CD4-positive, alpha-beta T cell treated with Interleukin-6 for 4 hours (primary cell): ENCODE data around the gene CHRM1.
"Not testable (repeated sequence)": the region's sequence is repeated elsewhere in the genome, so short reads cannot be mapped to it uniquely, and the experiment has no call there.

ENCODE experiments used
- DNase-seq: peaks from one replicate; pipeline ENCODE4 v3.0.0-alpha.2; 2020; ENCODE audit warnings: mixed read lengths

Gene CHRM1

GRCh38 chr11:62874851-62875250 is 46.3 kb downstream of the CHRM1 start:
- no peak for DNase-seq

DNA sequence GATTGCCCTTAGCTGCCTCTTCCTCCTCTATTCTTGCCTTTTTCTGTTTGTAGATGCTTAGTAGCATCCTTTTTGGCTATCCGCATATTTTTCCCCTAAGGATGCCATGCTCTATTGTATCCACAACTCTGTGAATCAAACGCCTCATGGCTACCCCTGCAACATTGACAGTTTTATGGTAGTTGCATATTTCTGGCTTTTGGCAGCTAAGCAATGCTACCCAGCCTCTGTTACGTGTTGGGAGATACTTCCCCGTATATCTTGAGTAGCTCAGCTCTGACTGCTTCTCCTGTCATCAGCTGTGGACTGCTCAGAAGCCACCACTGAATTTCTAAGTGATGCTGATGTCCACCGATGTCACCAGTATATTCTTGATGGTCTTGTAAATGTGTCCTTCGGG is 55.5 kb downstream of the CHRM1 start:
- DNase-seq, result no peak

- DNase-seq, result no peak
These were observed 57.4 kb downstream of the CHRM1 start for GRCh38 chr11:62863687-62864335.

GRCh38 chr11:62861564-62862192 is 59.5 kb downstream of the CHRM1 start:
- DNase-seq, result not testable (repeated sequence)

DNA sequence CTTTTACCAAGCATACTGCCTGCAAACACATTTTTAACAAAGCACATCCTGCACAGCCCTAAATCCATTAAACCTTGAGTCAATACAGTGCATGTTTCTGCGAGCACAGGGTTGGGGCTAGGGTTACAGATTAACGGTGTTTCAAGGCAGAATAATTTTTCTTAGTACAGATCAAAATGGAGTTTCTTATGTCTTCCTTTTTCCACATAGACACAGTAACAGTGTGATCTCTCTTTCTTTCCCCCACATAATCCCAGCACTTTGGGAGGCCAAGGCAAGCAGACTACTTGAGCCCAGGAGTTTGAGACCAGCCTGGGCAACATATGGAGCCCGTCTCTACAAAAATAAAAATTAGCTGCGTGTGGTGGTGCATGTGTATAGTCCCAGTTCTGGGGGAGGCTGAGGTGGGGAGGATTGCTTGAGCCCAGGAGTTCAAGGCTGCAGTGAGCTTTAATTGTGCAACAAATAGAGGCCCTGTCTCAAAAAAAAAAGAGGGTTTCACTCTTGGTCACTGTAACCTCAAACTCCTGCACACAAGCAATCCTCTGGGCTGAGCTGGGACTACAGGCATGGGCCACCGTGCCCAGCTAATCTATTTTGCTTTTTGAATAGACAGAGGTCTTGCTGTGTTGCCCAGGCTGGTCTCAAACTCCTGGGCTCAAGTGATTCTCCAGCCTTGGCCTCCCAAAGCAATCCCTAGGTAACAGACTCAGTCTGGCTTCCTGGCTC is 60.2 kb downstream of the CHRM1 start:
- DNase-seq, result no peak

DNA sequence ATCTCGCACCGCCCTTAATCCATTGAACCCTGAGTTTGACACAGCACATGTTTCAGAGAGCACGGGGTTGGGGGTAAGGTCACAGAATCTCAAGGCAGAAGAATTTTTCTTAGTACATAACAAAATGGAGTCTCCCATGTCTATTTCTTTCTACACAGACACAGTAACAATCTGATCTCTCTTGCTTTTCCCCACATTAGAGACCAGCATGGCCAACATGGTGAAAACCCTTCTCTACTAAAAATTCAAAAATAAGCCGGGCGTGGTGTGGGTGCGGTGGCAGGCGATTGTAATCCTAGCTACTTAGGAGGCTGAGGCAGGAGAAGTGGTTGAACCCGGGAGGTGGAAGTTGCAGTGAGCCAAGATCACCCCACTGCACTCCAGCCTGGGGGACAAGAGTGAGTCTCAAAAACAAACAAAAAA is 61.9 kb downstream of the CHRM1 start:
- not testable (repeated sequence) for DNase-seq
